ENCODE results near the gene CSNK2A2.
A peak's percentile ranks its signal among the peaks of the same experiment; 100 is the strongest.

CSNK2A2 gene

GRCh38 chr16:58137581-58137980, 60.3 kb downstream of the CSNK2A2 start:
- DNase-seq = no peak

DNA sequence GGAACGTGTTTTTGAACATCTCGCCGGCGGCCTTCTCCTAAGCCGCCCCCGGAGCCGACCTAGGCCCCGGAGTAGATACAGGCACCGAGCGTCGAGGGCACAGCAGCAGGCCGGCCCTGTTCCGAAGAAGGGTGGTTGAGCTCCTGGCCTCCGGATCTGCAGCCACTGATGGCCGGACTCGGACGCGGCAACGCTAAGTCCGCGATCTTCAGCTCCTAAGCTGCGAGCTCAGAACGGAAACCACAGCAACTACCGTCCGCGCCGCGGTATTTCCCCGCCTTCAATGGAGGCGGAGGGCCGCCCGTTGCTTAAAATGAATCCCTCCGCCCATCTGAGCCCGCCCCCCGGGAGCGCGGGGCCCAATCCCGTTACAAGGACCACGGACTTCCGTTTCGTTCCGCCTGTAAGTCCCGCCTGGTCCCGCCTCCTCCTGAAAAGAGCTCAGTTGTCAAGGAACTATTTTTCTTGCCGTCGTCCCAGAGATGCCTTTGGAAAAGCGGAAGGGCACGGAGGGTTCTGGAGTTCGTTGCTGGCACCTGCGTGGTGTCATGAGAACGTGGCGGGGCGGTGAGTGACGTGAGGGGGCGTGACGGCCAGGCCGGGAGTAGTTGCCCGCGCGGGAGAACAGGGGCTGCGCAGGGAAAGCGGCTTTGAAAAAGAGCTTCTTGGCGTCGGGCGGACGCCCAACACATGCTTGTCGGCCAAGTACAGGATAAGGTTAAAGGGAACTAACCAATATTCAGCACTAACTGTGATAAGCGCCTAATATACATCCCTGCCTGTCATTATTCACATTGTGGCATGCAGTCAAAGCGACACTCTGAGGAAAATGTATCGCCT, 68.6 kb downstream of the CSNK2A2 start, which contains the start of gene CFAP20:
TSS of gene CFAP20 (minus strand) at position 285 of the 840 bp plus-strand sequence. CDS start at position 19, 266 bp downstream.
- DNase-seq = peak; percentile 98

DNA sequence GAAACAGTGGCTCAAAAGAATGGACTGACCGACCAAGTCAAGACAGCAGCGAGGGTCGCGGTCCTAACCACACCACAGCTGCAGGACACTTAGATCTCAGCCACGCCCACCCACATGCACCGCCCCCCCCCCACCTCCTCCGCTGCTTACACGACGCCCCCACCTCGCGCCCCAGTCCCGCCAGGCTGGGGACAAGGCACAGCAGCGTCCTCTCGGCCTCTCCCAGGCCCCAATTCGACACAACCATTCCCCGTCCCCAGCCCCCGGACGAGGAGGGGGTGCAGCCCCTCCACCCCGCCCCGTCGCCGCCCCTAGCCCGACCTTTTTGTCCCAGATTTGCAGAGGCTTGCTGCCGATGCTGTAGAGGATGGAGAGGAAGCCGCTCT, 69.2 kb downstream of the CSNK2A2 start:
- DNase-seq = no peak

DNA sequence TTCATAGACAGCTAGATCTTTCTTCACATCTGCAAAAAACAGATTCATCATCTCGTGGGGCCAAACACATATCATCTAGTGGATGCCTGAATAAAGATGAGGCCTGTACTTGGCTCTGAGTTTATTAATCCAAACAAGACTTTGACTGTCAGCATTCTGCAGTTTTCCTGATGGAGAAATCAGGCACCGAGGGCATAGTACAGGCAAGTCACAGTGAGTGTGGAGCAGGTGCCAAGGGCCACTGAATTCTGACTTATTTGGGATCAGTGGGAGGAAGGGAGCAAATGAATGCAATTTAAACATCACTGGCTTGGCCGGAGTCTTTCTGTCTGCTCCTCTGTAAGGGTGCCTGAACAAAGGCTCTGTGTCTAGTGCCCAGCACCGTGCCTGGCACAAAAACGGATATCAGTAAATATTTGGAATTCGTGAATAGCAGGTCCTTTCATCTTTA, 69.7 kb downstream of the CSNK2A2 start:
- DNase-seq = no peak

DNA sequence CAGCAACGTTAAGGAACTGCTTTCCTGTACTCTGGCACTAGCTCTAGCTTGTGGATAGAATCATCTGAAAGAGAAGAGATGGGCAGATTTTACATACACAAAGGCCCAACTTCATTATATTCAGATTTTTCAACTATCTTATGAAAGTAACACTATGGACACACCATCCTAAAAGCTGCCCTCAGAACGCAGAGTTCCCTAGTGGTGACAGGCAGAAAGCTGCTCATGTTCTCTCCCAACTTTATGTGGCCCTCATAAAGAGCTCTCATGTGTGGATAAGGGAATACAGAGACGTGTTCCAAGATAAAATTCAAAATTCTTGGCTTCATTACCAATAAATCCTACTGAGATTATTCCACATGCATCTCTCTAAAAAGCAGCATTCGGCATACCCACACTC, 70.3 kb downstream of the CSNK2A2 start:
- DNase-seq = no peak

DNA sequence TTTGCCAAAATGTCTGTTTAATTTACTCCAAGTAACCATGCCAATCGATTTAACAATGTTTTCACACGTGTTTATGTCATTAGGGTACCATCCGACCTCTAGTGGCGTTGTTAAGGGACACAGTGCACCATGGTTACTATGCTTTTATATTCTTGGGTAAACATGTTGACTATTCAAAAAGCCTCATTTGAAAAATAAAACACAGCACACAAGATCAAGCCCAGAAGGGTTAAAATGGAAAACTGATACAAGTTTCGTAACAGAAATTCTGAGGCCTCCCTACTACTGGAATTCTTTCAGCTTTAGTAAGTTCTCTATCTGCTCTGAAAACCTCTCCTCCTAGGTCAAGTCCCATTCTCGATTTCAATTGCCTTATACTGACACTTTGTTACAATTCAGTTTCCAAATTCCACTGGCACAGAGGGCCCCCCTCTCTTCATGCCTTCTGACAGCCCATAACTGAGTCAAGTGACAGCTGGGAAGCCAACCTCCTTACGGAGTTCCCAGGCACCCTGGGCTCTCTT, 70.8 kb downstream of the CSNK2A2 start:
- DNase-seq = peak; percentile 17

GRCh38 chr16:58126451-58126961, 71.4 kb downstream of the CSNK2A2 start:
- DNase-seq = no peak

DNA sequence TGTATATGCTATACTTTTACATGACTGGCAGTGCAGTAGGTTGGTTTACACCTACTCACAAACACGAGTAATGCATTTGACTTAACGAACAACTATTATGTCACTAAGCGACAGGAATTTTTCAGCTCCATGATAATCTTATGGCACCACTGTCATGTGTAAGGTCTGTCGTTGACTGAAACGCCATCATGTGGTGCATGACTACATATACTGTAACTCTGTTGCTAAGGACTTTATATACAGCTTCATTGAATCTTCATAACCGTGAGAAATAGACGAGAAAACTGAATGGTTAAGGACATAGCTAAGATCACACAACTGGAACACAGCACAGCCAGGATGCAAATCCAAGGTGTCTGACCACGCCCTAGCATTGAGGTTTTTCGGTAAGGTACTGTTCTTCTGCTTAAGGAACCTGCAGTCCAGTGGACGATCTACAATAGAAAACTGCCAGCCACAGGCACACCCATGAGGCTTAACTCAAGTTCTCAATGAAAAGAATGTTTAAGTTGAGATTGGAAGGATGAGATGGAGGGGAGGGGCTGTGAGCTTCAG, 72.0 kb downstream of the CSNK2A2 start:
- DNase-seq = no peak

GRCh38 chr16:58125041-58125440, 72.9 kb downstream of the CSNK2A2 start:
- DNase-seq = no peak

GRCh38 chr16:58124601-58124915, 73.3 kb downstream of the CSNK2A2 start:
- no peak for DNase-seq

DNA sequence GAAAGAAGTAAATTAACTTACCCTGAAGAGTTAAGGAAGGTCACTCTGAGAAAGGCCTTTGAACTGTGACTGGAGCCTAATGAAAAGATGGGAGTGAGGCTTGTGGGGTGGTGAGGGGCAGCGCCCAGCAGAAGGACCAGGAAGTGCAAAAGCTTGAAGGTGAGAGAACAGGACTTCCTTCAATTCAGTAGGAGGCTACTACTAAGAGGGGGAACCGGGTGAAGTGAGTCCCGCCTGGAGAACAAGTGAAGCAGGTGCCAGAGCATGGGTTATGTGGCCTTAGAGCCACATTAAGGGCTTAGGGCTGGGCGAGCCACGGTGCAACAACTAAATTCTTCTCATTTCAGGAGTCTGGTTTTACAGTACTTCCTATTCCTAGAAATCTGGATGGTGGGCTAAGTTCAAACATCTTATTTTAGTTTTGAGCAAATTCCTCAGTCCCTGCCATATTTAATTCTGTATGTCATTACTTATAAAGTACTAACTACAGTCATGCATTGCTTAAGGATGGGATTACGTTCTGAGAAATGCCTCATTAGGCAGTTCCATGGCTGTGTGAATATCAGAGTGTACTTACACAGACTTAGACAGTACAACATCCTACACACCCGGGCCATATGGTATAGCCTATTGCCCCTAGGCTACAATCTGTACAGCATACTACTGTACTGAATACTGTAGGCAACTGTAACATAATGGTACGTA, 73.9 kb downstream of the CSNK2A2 start:
- DNase-seq = no peak

DNA sequence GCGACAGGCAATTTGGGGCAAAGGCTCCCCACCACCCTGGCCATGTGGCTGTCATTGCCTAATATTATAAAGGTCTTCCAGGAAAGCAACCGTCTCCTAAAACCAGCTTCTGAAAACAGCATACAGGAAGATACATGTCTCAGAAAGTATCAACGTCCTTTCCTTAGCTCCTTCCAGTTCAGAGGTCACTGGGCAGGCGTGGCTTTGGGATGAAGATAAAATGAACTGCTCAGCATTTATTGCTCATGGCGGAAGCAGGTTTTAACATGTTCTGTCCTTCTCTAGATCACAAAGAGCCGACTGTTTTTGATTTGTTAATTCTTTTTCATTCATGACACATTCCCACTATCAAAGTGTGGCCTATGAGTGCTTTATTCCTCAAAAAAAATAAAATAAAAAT, 76.8 kb downstream of the CSNK2A2 start:
- DNase-seq = no peak

DNA sequence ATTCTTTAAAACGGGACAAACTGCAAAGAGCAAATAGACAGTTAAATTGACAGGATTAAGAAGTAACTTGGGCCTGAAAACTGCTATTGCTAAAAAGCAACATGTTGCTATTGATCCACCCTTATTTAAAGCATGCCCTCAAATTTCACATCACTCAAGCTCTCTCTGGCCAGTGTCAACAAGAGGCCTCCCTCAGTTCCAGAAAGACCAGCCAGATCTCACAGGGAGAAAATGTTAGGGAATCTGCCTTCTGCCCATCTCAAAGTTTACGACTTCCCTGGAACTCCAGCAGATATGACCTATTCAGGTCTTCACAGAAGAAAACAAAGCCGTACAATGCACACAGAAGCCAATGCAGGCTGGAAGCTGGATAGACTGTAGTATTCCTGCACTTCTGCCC, 77.7 kb downstream of the CSNK2A2 start:
- no peak for DNase-seq

GRCh38 chr16:58119509-58119845, 78.4 kb downstream of the CSNK2A2 start:
- DNase-seq = no peak

GRCh38 chr16:58118801-58119508, 79.0 kb downstream of the CSNK2A2 start:
- no peak for DNase-seq

DNA sequence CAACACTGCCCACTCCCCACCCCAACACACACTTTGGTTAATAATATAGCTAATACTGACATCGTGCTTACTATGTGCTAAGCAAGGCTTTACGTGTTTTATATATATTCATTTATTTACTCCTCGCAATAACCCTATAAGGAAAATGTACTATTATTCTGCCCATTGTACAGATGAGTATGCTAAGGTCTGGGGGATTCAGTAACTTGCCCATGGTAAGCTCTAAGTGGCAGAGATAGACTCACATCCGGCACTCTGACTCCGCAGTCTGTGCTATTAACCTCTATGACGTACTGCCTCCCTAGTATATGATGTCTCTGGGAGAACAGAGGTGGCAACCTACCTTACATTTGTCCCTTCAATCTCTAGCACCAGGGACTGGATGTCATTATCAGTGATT, 81.4 kb downstream of the CSNK2A2 start:
- DNase-seq = no peak

GRCh38 chr16:58116081-58116480, 81.8 kb downstream of the CSNK2A2 start:
- DNase-seq = no peak

DNA sequence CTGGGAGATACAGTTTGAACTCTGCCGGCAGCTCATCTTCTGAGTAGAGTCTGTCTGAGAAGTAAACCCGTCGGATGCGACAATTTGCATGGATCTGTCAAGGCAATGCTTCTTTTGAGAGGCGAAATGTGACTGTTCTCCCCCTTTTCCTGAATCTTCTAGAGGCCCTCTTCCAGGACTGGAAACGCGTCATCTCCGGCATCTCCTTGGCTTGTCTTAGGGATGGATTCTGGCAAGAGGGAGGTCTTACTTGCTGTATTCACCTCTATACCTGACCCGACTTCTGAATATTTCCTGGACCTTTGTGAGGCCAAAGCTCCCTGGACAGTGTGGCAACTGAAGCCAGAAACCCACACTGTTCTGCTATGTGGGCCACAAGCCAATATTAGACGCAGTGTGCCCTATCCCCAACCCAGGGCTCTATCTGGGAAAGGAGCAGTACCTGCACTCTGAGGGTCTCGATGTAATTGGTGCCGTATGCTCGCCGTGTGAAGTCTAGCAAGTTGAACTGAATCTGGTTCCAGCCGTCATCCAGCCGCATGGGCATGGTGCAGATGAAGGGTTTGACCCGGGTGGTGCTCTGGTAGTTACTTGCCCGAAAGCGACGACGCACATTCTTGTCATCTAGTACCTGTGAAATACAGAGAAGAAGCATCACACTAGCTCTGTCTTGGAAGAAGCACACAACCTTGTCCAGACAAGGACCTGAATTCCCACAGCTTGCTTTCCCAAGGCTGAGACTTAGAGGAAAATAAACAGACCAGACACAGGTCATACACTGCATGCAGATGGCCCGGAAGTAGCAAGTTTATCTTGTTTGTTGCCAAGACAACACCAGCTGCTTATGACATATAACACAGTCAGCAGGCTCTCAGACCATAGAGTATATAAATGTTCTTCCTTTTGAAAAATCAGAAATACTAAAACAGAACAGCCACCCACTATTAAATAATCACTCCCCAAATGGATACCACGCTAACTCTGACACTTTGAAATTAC, 82.8 kb downstream of the CSNK2A2 start:
- no peak for DNase-seq

GRCh38 chr16:58111302-58111627, 86.6 kb downstream of the CSNK2A2 start:
- DNase-seq = no peak

DNA sequence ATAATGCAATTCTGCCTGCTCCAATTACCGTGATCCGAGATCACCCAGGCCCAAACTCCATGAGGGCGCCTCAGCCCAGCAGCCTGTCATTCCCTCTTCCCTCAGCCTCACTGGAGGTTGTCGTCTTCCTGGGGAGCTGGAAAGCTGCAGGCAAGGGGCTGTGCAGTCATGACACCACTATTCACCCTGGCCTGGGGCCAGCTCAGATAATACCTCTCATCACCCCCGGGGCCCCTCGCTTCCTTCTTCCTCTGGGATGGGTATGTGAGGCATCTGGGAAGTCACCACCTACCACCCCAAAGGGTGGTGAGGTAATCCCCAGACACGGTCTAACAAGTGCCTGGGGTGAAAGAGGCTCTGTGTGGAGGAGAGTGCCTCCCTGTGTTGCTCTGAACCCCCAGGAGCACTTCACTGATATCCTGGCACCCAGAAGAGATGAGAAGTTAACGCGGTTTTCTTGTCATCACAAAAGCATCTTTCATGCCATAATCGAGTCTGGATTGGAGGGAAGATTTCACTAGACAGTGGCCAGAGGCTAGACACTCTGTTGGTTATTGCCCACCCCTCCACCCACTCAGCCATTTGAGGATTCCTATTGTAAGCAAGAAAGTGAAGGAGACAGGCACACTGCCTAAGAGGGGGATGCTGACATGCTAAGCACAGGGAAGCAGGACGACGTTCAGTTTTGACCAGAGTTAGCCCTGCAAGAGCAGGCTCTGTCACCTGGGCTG, 87.2 kb downstream of the CSNK2A2 start:
- no peak for DNase-seq

- DNase-seq = no peak
Observed at GRCh38 chr16:58109881-58110280, 88.0 kb downstream of the CSNK2A2 start.
